ENCODE results near the gene ST3GAL5. TPM values are rescaled to one million over a fixed set of nuclear protein-coding genes. Genes with fewer than 3 reads are reported as not detected.

ST3GAL5 gene
- total RNA-seq, 4 donors from 2014 or later: 12.6 to 26.0 (median 21.8) TPM

GRCh38 chr2:85875350-85876050, 13.3 kb downstream of the ST3GAL5 start:
- H3K36me3 ChIP-seq: no peaks in the 10 kb centered on the region
- H3K4me1 ChIP-seq: peaks cover 0 to 8% of the 10 kb centered on the region in 2 donors
- in situ Hi-C loops (cut with MboI; ENCODE audit: low sequenced_read_pairs in 4 of 4) (no loop called here), intact Hi-C loops (cut with DNase I; ENCODE audit: low total_unique reads) (no loop called here)
- ATAC-seq (no peak), DNase-seq (no peak)
- H3K9me3 ChIP-seq: no peaks in the 10 kb centered on the region
- H3K4me3 ChIP-seq: no peak overlapping the region
- no peak overlapping the region for H3K27ac ChIP-seq
- TF ChIP-seq POLR2A (IDR thresholded peaks at IDR 0.05): no peak
- TF ChIP-seq, protein P1, sequence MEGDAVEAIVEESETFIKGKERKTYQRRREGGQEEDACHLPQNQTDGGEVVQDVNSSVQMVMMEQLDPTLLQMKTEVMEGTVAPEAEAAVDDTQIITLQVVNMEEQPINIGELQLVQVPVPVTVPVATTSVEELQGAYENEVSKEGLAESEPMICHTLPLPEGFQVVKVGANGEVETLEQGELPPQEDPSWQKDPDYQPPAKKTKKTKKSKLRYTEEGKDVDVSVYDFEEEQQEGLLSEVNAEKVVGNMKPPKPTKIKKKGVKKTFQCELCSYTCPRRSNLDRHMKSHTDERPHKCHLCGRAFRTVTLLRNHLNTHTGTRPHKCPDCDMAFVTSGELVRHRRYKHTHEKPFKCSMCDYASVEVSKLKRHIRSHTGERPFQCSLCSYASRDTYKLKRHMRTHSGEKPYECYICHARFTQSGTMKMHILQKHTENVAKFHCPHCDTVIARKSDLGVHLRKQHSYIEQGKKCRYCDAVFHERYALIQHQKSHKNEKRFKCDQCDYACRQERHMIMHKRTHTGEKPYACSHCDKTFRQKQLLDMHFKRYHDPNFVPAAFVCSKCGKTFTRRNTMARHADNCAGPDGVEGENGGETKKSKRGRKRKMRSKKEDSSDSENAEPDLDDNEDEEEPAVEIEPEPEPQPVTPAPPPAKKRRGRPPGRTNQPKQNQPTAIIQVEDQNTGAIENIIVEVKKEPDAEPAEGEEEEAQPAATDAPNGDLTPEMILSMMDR (IDR thresholded peaks at IDR 0.05 in 4 of 5, conservative IDR thresholded peaks at IDR 0.05 in 1 of 5): no peak
- H3K27me3 ChIP-seq: no peaks in the 10 kb centered on the region

DNA sequence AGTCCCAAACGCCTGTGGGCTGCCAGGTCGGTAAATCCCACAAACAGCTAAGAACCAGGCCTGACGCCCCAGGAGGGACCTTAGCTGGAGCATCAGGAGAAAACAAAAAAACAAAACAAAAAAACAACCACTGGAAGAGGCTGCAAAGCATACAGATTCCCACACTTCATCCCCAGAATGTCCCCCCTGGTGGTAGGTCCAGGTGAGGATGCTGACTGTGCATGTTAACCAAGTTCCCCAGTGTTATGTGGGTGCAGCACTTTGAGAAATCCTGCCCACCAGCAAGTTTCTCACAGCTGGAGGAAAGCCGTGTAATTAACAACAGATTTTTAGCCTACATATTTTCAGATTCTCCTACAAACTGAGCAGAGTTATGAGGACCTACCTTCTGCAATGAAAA, 15.1 kb downstream of the ST3GAL5 start:
- in situ Hi-C loops (cut with MboI; ENCODE audit: low sequenced_read_pairs in 4 of 4): no loop called here
- H3K9me3 ChIP-seq: no peaks in the 10 kb centered on the region
- TF ChIP-seq, protein P1 (IDR thresholded peaks at IDR 0.05 in 4 of 5, conservative IDR thresholded peaks at IDR 0.05 in 1 of 5): no peak
- TF ChIP-seq POLR2A (IDR thresholded peaks at IDR 0.05): no peak
- H3K27ac ChIP-seq: no peak overlapping the region
- DNase-seq: no peak
- no peak for ATAC-seq
- H3K4me1 ChIP-seq: peaks cover 0 to 4% of the 10 kb centered on the region in 2 donors
- no peak overlapping the region for H3K4me3 ChIP-seq
- intact Hi-C loops (cut with DNase I; ENCODE audit: low total_unique reads): no loop called here
- no peaks in the 10 kb centered on the region for H3K27me3 ChIP-seq
- no peaks in the 10 kb centered on the region for H3K36me3 ChIP-seq

DNA sequence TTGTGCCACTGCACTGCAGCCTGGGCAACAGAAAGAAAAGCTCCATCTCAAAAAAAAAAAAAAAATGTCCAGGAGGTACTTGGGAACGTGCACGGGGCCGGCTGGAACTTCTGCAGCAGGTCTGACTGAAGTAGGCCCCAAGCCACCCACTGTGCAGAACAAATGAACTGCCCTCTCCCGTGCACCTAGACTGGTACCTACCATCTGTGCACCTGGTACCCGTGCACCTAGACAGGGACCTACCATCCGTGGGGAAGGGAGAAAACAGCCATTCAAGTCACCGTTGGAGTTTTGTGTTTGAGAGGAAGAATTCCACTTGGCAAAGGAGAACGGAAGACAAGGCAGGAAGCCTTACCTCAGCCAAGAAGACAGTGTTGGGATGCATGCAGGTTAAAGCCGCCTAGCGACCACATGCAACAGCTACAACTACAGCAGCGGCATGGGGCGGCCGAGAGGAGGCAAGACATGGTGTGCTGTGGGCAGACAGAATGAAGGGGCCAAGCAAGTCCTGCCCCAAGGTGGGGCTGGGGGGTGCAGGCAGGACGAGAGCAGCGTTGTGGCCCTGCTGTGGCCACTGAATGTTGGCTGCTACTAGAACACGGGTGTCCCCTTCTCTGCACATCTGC, 16.1 kb downstream of the ST3GAL5 start:
- peaks cover 0 to 3% of the 10 kb centered on the region in 2 donors for H3K4me1 ChIP-seq
- ATAC-seq (no peak), DNase-seq (no peak)
- H3K9me3 ChIP-seq: no peaks in the 10 kb centered on the region
- H3K36me3 ChIP-seq: no peaks in the 10 kb centered on the region
- H3K4me3 ChIP-seq: no peak overlapping the region
- in situ Hi-C loops (cut with MboI; ENCODE audit: low sequenced_read_pairs in 4 of 4) (no loop called here), intact Hi-C loops (cut with DNase I; ENCODE audit: low total_unique reads) (no loop called here)
- no peak for TF ChIP-seq POLR2A (IDR thresholded peaks at IDR 0.05)
- TF ChIP-seq, protein P1 (IDR thresholded peaks at IDR 0.05 in 4 of 5, conservative IDR thresholded peaks at IDR 0.05 in 1 of 5): no peak
- H3K27ac ChIP-seq: no peak overlapping the region
- no peaks in the 10 kb centered on the region for H3K27me3 ChIP-seq

DNA sequence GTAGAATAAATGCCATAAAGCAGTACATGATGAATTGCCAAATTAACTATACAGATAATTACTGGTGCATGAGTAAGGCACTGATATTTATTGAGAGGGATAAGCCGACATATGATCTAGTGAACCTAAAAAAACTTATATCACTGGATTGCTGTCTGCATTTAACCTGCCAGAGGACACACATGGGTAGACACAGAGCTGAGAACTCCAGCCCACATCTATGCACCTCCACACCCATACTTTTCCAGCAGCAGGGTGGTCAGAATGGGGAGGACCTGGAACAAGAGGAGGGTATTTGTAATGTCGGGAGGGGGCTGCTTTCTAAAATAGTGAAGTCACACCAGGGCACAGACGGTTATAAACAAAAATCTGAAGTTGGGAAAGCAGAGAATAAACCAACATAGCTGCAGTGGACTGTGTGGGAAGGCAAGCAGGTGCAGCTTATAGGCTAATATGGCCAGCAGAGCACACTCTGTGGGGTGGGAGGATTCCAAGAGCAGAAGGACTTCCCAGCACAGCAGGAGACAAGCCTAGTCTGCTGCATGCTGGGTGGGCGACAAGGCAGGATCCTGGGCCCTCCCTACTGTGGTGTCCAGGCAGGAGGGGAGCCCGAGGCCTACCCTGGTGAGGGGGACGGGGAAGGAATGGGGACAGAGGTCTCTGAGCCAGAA, 17.2 kb downstream of the ST3GAL5 start:
- Histone ChIP-seq H3K27me3 (no peaks in the 10 kb centered on the region), H3K4me1 (peaks cover 0 to 3% of the 10 kb centered on the region in 2 donors), H3K4me3 (no peak overlapping the region), H3K36me3 (no peaks in the 10 kb centered on the region), H3K27ac (no peak overlapping the region), H3K9me3 (no peaks in the 10 kb centered on the region)
- ATAC-seq (no peak), DNase-seq (no peak)
- TF ChIP-seq POLR2A (IDR thresholded peaks at IDR 0.05): no peak
- TF ChIP-seq, protein P1 (IDR thresholded peaks at IDR 0.05 in 4 of 5, conservative IDR thresholded peaks at IDR 0.05 in 1 of 5): no peak
- in situ Hi-C loops (cut with MboI; ENCODE audit: low sequenced_read_pairs in 4 of 4) (no loop called here), intact Hi-C loops (cut with DNase I; ENCODE audit: low total_unique reads) (no loop called here)
